DMS153 (cell line): Measurements from ENCODE around the gene NHLRC4.

Source experiments
- DNase-seq: peaks from one replicate; lab custom pipeline; 2025; lab: John Stamatoyannopoulos, UW

The NHLRC4 gene

DNA sequence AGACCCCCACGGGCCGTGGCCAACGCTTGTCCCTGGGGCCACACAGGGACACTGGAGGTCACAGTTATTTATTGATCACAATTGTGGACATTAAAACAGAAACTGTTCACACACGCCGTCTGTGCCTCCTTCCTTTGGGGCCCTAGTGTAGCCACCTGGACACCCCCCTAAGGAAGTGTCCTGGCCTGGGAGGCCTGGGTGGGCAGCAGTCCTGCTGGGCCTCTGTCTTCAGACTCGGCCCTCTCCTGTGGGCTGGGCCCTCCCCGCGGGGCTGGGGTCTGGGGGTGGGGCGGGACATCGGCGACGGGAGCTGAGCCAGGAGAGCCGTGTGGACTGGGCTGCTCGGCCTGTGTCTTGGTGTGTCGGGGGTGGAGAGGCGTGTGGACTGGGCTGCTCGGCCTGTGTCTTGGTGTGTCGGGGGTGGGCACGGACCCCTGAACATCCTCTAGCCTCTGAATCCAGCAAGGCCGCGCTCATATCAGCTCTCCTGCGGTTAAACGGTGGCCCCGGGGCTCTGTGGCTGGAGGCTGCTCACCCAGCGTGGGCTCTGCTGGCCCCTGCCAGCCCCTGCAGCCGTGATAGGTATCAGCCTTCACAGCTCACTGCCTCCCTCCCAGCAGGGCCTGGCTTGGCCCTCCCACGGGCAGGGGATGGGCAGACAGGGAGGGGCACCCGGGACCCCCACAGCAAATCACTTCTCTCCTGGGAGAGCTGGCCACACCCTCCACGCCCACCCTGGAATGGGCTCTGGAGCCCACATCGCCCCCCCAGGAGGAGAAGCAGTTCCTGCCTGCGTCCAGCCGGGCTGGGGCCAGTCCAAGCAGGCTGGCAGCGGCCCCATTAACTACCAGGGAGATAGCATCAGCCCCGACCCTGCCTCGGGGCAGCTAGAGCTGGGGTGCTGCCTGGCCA is 1.1 kb upstream of the NHLRC4 start:
- no peak for DNase-seq

DNA sequence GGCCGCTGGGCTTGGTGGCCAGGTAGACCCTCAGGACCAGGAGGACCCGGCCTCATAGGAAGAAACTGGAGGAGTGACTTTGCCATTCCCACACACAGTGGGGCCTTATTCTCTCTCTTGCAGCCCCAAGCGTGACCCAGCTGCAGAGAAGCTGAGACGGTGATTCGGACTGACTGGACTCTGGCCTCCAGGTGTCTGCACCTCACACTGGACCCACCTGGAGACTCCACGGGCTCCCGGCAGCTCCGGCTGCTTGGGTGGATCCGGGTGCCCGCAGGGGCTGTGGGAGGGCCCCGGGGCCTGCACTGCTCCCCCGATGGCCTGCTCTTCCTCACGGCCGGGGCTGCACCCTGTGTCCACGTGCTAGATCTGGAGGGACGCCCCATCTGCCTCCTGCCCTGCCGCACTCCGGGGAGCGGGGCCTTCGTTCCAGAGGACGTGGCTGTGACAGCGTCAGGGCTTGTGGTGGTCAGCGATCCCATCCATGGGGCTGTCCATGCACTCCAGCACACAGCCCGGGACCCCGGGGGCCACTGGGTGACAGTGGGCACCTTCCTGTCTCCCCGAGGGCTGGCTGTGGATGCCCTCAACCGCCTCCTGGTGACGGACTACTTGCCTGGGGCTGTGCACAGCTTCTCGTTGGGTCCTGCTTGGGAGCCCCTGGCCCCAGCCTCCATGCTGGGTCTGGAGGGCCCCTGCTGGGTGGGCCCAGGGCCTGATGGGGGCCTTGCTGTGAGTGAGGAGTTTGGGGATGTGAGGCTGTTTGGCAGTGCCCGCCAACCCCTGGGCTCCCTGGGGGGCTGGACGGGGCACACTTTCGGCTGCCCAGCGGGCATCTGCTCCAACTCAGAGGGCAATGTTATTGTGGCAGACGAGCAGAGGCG is 810 bp downstream of the NHLRC4 start:
- no peak for DNase-seq

- DNase-seq: no peak
Observed at GRCh38 chr16:568401-569258, 1.8 kb downstream of the NHLRC4 start.

- DNase-seq: no peak
Observed at GRCh38 chr16:569445-570254, 2.8 kb downstream of the NHLRC4 start, which contains the start of gene PIGQ. Gene PIGQ (plus strand): TSS chr16:569968. CDS start chr16:574075, 4,107 bp downstream.

GRCh38 chr16:572865-573650 is 6.3 kb downstream of the NHLRC4 start:
- DNase-seq: no peak

GRCh38 chr16:574021-574760 is 7.4 kb downstream of the NHLRC4 start:
- DNase-seq: no peak

- no peak for DNase-seq
Observed at GRCh38 chr16:575354-576196, 8.8 kb downstream of the NHLRC4 start.

- DNase-seq: no peak
Observed at GRCh38 chr16:576197-576822, 9.5 kb downstream of the NHLRC4 start.

DNA sequence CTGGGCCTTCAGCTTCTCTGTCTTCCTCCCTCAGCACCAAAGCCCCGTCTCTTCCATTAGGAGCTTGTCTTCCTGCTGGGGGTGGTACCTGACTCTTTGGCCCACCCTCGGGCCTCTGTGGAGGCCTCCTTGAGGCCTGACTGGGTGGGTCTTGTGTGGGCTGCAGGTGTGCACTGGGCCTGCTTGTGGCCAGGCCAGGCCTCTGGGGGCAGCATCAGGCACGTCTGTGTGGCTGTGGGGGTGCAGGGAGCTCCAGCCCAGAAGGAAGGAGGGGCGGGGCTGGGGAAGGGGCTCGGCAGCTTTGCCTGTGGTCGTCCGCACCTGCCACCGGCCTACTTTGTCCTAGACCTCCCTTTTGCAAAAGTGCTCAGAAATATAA is 10.0 kb downstream of the NHLRC4 start:
- no peak for DNase-seq

GRCh38 chr16:577796-578195 is 11.0 kb downstream of the NHLRC4 start:
- DNase-seq: no peak

- DNase-seq: no peak
Observed at GRCh38 chr16:578232-578869, 11.5 kb downstream of the NHLRC4 start.

DNA sequence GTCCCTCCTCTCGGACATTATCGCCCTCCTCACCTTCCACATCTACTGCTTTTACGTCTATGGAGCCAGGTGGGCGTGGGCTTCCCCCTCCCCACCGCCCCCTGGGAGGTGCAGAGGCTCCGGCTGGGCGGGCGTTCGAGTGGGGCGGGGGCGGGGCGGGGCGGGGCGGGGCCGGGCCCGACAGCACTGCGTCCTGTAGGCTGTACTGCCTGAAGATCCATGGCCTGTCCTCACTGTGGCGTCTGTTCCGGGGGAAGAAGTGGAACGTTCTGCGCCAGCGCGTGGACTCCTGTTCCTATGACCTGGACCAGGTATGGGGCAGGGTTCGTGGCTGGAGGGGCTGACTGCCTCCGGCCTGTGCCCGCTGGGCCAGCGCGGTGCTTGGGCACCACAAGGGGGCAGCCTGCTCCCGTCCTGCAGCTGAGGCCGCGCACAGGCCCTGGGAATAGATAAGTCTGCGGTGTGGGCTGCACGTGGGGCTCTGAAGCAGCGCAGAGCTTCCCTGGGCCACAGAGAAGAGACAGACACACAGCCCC is 12.1 kb downstream of the NHLRC4 start:
- DNase-seq: no peak

- DNase-seq: no peak
Observed at GRCh38 chr16:580141-580945, 13.5 kb downstream of the NHLRC4 start.

DNA sequence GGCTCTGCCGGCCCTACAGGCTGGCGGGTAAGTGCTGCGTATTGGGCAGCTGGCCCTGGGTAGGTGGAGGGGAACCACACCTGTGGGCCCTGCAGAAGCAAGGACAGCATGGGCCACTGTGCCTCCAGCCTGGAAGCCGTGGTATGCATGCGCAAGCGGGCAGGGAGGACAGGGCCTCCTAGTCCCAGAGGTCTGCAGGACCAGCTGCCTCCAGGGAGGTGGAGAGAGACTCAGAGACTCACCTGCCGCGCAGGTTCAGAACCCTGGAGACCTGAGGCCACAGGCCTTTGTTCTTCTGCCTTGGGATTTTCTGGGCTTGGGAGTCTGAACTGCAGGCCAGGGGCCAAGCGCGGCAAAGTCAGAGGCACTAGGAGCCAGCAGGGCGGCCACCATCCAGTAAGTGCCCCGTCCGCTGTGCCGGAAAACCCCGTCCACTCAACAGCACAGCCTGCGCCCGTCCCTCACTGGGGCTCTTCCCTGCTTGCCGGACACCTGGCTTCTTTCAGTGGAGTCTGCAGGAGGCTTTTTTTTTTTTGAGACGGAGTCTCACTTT is 14.2 kb downstream of the NHLRC4 start:
- DNase-seq: no peak

DNA sequence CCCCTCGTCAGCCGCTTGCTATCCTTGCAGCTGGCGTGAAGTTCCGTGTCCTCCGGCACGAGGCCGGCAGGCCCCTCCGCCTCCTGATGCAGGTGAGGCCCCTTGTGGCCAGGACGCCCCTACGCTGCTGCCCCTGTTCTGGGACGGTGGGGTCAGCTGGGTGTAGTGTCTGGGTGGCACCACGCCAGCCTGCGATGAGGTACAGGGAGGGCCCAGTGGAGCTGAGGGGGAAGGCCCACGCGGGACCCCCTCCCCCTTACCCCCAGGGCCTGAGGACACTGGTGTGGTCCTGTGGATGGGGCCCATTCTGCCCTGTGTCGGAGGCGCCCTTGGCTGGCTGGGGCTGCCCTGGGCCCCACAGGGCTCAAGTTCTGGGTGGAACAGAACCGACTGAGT is 15.4 kb downstream of the NHLRC4 start:
- DNase-seq: no peak
